GM18909 (cell line): Measurements from ENCODE around the gene CYB5B.
"Not testable (repeated sequence)": the region's sequence is repeated elsewhere in the genome, so short reads cannot be mapped to it uniquely, and the experiment has no call there.

Source experiments
- ATAC-seq: cut with Tn5 transposase; IDR thresholded peaks from one replicate; pipeline ENCODE4 v1.9.1; 2021; ENCODE audit warnings: mild to moderate bottlenecking; ENCODE audit not compliant: unreplicated experiment, poor library complexity

CYB5B gene

DNA sequence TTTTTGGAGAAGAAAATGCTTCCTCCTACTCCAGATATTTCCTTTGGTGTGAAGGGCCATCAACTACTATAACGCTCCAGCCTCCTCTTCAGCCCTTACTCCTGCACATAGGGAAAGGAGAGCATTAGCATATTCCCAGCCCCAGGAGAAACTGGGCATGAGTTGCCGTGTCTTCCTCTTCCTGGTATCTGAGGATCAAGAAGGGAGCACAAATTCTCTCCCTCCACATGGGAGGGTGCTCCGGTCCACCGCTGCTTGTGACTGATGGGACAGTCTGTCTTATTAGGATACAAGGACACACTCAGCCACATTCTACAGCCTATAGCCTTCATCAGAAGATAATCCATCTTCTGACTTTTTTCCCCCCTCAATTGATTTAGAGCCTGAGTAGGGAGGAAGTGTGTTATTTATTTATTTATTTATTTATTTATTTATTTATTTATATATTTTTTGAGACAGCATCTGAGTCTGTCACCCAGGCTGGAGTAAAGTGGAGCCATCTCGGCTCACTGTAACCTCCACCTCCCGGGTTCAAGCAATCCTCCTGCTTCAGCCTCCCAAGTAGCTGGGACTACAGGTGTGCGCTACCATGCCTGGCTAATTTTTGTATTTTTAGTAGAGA is 16.6 kb upstream of the CYB5B start:
- ATAC-seq = no peak

DNA sequence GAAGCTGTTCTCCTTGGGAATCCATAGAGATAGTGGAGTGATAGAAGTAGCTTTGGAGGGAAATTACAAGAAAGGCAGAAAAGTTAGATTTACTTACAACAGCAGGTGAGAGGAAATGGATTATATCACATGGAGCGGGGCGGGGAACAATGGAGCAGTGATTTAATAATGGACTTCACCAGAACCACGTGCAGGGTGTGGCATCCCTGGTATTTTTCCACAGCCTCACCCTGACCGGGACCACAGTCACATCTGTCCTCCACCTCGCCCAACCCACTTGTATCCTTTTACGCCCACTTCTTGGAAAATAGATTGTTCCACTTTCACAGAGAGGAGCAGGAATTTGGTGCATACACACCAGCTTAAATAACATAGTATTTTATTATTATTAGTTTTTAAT is 15.9 kb upstream of the CYB5B start:
- ATAC-seq = no peak

DNA sequence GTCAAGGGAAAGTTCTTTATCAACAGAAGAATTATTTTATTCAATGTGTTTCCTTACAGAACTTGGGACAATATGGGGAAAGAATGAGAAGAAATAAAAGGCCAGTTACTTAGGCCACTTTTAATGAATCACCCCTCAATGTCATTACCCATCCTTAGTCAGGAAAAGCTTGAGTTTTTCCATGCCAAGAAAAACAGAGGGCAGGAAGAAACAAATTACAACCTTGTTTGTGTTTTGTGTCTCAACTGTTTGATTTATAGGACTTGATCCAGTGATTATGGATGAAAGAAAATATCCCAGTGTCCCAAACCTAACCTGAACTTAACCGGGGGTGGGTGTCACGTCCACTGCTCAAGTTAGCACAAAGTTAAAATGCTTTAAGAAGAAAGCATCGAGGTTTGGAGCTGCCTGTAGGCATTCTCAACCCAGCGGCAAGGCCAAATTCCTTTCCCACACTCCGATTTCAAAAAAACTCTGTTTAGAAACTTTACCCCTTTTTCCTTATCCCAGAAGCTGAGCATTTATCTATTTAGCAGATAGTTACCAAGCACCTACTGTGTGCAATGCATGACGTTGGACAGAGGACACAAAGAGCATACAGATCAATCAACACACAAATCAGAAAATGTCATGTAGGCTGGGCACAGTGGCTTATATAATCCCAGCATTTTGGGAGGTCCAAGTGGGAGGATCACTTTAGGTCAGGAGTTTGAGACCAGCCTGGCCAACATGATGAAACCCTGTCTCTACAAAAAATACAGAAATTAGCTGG is 14.0 kb upstream of the CYB5B start:
- ATAC-seq = no peak

DNA sequence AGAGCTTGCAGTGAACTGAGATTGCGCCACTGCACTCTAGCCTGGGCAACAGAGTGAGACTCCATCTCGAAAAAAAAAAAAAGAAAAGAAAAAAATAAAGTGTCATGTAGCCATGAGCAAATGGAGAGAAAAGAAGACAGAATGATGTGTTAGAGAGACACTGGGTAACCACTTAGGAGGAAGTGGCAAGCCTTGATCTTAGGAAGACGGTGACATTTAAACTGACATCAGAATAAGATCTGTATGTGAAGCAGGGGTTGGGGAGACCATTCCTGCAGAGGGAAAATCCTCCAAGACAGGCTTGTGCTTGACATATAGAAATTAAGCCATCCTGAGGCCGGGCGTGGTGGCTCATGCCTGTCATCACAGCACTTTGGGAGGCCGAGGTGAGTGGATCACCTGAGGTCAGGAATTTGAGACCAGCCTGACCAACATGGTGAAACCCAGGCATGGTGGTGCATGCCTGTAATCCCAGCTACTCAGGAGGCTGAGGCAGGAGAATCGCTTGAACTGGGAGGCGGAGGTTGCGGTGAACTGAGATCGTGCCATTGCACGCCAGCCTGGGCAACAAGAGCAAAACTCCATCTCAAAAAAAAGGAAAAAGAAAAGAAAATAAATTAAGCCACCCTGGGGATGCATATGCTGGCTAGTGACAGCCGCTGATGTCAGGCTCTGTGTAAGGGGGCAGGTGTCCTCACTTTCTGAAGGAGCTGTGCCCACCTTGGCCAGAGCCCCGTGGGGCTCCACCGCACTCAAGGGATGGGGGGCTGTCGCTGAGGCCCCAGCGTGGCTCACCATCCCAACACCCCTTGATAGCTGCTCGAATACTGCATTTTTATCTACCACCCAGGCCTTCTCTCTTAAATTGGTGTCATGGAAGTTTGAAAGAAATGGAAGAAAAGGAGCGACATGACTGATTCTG is 13.1 kb upstream of the CYB5B start:
- ATAC-seq = no peak

DNA sequence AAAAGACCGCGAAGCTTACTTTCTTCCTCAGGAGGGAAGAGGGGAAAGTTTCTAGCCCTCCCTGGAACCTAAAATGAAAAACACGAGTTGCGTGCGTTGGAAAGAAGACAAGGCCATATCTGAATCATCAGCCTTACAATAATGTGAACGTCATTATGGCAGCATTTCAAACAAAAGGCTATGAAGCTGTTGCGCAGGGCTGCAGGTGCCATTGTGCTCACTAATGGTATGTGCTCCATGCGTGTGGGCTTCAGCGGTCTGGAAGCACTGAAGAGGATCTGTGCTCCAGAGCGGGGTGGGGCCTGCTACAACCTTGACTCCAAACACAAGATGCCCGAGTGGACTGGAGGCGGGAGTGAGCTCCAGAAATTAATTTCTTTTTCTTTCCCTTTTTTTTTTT is 12.1 kb upstream of the CYB5B start:
- ATAC-seq = no peak

- no peak for ATAC-seq
Observed at GRCh38 chr16:69413045-69413664, 11.3 kb upstream of the CYB5B start.

GRCh38 chr16:69417520-69418199 is 6.8 kb upstream of the CYB5B start:
- no peak for ATAC-seq

GRCh38 chr16:69419956-69420355 is 4.5 kb upstream of the CYB5B start:
- no peak for ATAC-seq

DNA sequence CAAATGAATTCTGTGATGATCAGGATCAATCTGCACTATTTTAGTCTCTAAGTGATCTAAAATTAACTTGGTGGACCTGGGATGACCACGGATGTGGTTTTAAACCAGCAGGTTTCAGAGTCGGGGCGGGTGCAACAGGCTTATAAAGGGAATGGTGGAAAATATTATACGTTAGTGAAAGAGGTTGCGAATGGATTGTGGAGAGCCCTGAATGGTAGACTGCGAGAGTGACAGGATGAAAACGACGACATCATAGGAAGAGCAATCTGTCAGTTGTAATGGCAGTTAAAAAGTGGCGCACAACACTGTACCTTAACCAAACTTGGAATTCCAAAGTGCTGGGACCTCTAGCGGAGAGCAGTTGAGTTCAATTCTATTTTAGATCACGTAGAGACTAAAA is 1.2 kb upstream of the CYB5B start:
- ATAC-seq = no peak

DNA sequence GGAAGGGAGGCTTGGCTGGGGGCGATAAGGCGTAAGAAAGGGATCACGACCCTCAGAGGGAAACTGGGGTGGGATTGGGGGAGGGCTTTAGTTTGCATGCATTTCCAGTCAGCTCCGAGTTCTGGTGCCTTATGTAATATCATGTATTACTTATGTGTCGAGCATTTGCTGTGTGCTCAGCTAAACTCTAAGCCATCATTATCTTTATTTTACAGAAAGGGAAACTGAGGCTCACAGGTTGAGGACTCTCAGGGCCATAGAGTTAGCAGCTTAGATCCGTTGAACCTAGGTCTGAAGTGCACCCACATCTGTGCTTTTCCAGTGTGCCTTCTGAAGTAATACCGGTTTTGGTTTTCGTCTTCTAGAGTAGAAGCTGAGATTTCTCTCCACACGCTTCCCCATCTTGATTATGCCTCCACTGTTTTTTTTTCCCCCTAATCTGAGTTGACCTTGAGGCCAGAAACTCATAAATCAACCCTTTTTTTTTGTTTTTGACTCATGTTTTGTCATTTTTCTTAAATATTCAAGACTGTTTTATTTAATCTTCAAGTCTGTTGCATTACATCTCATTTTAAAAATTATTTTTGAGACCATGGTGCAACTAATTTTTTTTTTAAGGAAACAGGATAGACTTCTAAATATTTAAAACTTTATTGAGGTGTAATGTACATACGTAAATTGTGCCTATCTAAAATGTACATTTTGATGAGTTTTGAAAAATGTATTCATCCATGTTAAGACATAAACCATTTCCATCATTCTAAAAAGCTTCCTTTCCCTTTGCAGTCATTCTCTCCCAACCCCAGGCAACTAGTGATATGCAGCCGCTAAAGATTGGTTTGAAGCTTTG is 741 bp downstream of the CYB5B start:
- no peak for ATAC-seq

DNA sequence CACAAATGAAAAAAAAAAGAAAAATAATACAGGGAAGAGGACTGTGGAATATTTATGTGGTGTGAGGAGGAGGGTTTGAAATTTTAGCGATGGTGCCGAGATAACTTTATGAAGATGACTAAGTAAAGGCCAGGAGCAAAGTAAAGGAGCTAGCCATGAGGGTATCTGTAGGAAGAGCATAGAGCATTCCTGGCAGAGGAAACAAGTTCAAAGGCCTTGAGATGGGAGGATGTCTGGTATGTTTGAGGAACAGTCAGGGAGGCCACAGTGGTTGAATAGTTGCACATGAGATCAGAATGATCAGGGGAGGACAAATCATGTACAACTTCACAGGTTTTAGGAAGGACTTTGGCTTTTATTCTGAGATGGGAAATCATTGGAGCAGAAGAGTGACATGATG is 4.2 kb downstream of the CYB5B start:
- no peak for ATAC-seq

GRCh38 chr16:69429058-69429640 is 4.7 kb downstream of the CYB5B start:
- ATAC-seq = not testable (repeated sequence)

DNA sequence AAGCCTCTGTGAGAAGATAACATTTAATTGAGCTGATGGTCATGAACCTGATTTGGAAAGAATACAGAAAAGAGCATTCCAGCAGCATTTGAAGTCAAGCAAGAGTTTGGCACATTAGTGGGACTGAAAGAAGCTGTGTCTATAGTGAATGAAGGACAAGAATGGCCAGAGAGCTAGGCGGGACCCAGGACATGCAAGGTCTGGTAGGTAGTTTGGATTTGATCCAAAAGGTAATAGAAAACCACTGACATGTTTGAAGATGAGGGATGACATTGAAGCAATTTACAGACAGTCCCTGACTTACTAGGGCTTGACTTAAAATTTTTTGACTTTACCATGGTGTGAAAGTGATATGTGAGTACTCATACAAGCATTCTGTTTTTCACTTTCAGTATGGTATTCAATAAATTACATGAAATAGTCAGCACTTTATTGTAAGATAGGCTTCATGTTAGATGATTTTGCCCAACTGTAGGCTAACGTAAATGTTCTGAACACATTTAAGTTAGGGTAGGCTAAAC is 7.6 kb downstream of the CYB5B start:
- no peak for ATAC-seq

- ATAC-seq = no peak
Observed at GRCh38 chr16:69434066-69434465, 9.6 kb downstream of the CYB5B start.

GRCh38 chr16:69435977-69436820 is 11.8 kb downstream of the CYB5B start:
- no peak for ATAC-seq

GRCh38 chr16:69436896-69437295 is 12.5 kb downstream of the CYB5B start:
- no peak for ATAC-seq

DNA sequence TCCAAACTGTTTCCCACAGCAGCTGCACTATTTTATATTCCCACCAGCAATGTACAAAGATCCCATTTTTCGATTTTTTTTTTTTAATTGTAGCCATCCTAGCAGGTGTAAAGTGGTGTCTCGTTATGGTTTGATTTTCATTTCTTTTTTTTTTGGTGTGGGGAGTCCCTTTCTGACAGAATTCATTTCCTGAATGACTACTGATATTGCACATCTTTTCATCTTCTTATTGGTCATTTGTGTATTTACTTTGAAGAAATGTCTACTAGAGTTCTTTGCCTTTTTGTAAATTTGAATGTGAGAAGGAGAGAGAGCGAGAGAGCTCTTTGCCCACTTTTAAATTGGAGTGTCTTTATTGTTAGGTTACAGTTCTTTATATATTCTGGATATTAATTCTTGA is 14.0 kb downstream of the CYB5B start:
- ATAC-seq = no peak

DNA sequence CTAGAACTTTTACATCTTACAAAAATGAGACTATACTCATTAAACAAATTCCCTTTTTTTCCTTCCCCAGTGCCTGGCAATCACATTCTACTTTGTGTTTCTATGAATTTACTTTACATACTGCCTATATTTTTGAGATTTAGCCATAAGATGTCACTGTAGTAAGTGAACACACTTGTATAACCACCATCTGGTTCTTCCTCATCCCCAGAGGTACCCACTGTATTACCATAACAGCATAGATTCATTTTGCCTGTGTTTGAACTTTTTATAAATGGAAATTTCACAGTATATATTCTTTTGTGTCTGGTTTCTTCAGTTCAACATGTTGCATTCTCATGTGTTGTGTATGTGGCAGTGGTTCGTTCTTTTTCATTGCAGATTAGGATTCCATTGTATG is 15.8 kb downstream of the CYB5B start:
- no peak for ATAC-seq
